IPS-15b (cell line): Measurements from ENCODE around the gene LRMDA.

ENCODE experiments used
- H3K27me3 ChIP-seq: one replicate; pipeline ENCODE4 v1.6.1; 2013; ENCODE audit warnings: low read length; ENCODE audit not compliant: control insufficient read depth, insufficient read depth
- H3K36me3 ChIP-seq: one replicate; pipeline ENCODE4 v1.6.1; 2013; ENCODE audit warnings: low read length; ENCODE audit not compliant: control insufficient read depth, insufficient read depth
- H3K4me1 ChIP-seq: one replicate; pipeline ENCODE4 v1.6.1; 2013; ENCODE audit warnings: mild to moderate bottlenecking, low read length; ENCODE audit not compliant: control insufficient read depth, insufficient read depth
- H3K4me3 ChIP-seq: one replicate; pipeline ENCODE4 v1.5.1; 2013; ENCODE audit warnings: low read depth, low read length
- H3K9ac ChIP-seq: one replicate; pipeline ENCODE4 v1.6.1; 2013; ENCODE audit warnings: low read depth, mild to moderate bottlenecking, low read length
- H3K9me3 ChIP-seq: one replicate; pipeline ENCODE4 v1.6.1; 2013; ENCODE audit warnings: mild to moderate bottlenecking, low read length; ENCODE audit not compliant: control insufficient read depth, insufficient read depth

The LRMDA gene

GRCh38 chr10:76080451-76080850, 649.0 kb downstream of the LRMDA start:
- H3K36me3 ChIP-seq = no peaks in the 10 kb centered on the region
- no peaks in the 10 kb centered on the region for H3K9me3 ChIP-seq
- H3K4me3 ChIP-seq = no peak overlapping the region
- no peak overlapping the region for H3K9ac ChIP-seq
- H3K4me1 ChIP-seq = peaks cover 12% of the 10 kb centered on the region
- H3K27me3 ChIP-seq = no peaks in the 10 kb centered on the region

GRCh38 chr10:76080991-76081390, 649.6 kb downstream of the LRMDA start:
- H3K4me1 ChIP-seq = peaks cover 12% of the 10 kb centered on the region
- no peaks in the 10 kb centered on the region for H3K9me3 ChIP-seq
- no peaks in the 10 kb centered on the region for H3K36me3 ChIP-seq
- no peak overlapping the region for H3K4me3 ChIP-seq
- H3K27me3 ChIP-seq = no peaks in the 10 kb centered on the region
- no peak overlapping the region for H3K9ac ChIP-seq

- Histone ChIP-seq H3K9ac (no peak overlapping the region), H3K4me3 (no peak overlapping the region)
These were observed 650.8 kb downstream of the LRMDA start for GRCh38 chr10:76082232-76082631.

GRCh38 chr10:76082956-76083355, 651.5 kb downstream of the LRMDA start:
- H3K9ac ChIP-seq = no peak overlapping the region
- no peak overlapping the region for H3K4me3 ChIP-seq
- H3K9me3 ChIP-seq = no peaks in the 10 kb centered on the region
- H3K27me3 ChIP-seq = no peaks in the 10 kb centered on the region
- H3K4me1 ChIP-seq = peaks cover 12% of the 10 kb centered on the region
- H3K36me3 ChIP-seq = no peaks in the 10 kb centered on the region

More at GRCh38 chr10:76082232-76082631, 650.8 kb downstream of the LRMDA start:
- H3K9me3 ChIP-seq = no peaks in the 10 kb centered on the region
- no peaks in the 10 kb centered on the region for H3K27me3 ChIP-seq
- H3K36me3 ChIP-seq = no peaks in the 10 kb centered on the region
- H3K4me1 ChIP-seq = peaks cover 12% of the 10 kb centered on the region

- Histone ChIP-seq H3K9ac (no peak overlapping the region), H3K9me3 (no peaks in the 10 kb centered on the region), H3K4me1 (peaks cover 12% of the 10 kb centered on the region), H3K27me3 (no peaks in the 10 kb centered on the region), H3K36me3 (no peaks in the 10 kb centered on the region), H3K4me3 (no peak overlapping the region)
These were observed 653.8 kb downstream of the LRMDA start for GRCh38 chr10:76085002-76085816.

GRCh38 chr10:76085817-76086167, 654.4 kb downstream of the LRMDA start:
- no peak overlapping the region for H3K9ac ChIP-seq
- H3K4me1 ChIP-seq = peaks cover 12% of the 10 kb centered on the region
- H3K27me3 ChIP-seq = no peaks in the 10 kb centered on the region
- no peak overlapping the region for H3K4me3 ChIP-seq
- no peaks in the 10 kb centered on the region for H3K9me3 ChIP-seq
- H3K36me3 ChIP-seq = no peaks in the 10 kb centered on the region

- no peaks in the 10 kb centered on the region for H3K27me3 ChIP-seq
- H3K4me1 ChIP-seq = peaks cover 12% of the 10 kb centered on the region
- no peak overlapping the region for H3K9ac ChIP-seq
- no peaks in the 10 kb centered on the region for H3K36me3 ChIP-seq
- no peaks in the 10 kb centered on the region for H3K9me3 ChIP-seq
- H3K4me3 ChIP-seq = no peak overlapping the region
These were observed 654.8 kb downstream of the LRMDA start for GRCh38 chr10:76086170-76086760.

GRCh38 chr10:76086761-76087639, 655.6 kb downstream of the LRMDA start:
- H3K9me3 ChIP-seq = no peaks in the 10 kb centered on the region
- H3K4me3 ChIP-seq = no peak overlapping the region
- H3K4me1 ChIP-seq = peaks cover 12% of the 10 kb centered on the region
- H3K9ac ChIP-seq = no peak overlapping the region
- H3K36me3 ChIP-seq = no peaks in the 10 kb centered on the region
- no peaks in the 10 kb centered on the region for H3K27me3 ChIP-seq

GRCh38 chr10:76088008-76088407, 656.6 kb downstream of the LRMDA start:
- Histone ChIP-seq H3K4me3 (no peak overlapping the region), H3K9me3 (no peaks in the 10 kb centered on the region), H3K27me3 (no peaks in the 10 kb centered on the region), H3K9ac (no peak overlapping the region), H3K4me1 (peaks cover 3% of the 10 kb centered on the region), H3K36me3 (no peaks in the 10 kb centered on the region)

- Histone ChIP-seq H3K36me3 (no peaks in the 10 kb centered on the region), H3K27me3 (no peaks in the 10 kb centered on the region), H3K9me3 (no peaks in the 10 kb centered on the region), H3K9ac (no peak overlapping the region), H3K4me3 (no peak overlapping the region), H3K4me1 (no peaks in the 10 kb centered on the region)
These were observed 657.6 kb downstream of the LRMDA start for GRCh38 chr10:76088980-76089379.

GRCh38 chr10:76089556-76090180, 658.2 kb downstream of the LRMDA start:
- H3K36me3 ChIP-seq = no peaks in the 10 kb centered on the region
- H3K9ac ChIP-seq = no peak overlapping the region

More at GRCh38 chr10:76089556-76090180, 658.2 kb downstream of the LRMDA start:
- H3K4me3 ChIP-seq = no peak overlapping the region
- no peaks in the 10 kb centered on the region for H3K27me3 ChIP-seq
- H3K4me1 ChIP-seq = no peaks in the 10 kb centered on the region
- H3K9me3 ChIP-seq = no peaks in the 10 kb centered on the region
